Testis (tissue), 2 donors: Measurements from ENCODE around the gene PLXNB1.

Source experiments
- CTCF ChIP-seq, 3 experiments: fragments of 450-650 bp in 2 of 3; fragments of 200-600 bp in 1 of 3; sonication (generic) in 1 of 3; IDR thresholded peaks; one replicate each; pipeline ENCODE4 v1.5.1; 2016 to 2019; ENCODE audit warnings: antibody characterized with exemption in 3 of 3, mild to moderate bottlenecking in 2 of 3, moderate library complexity in 1 of 3
- POLR2A ChIP-seq: fragments of 450-650 bp; IDR thresholded peaks from one replicate; pipeline ENCODE4 v1.6.1; 2017; ENCODE audit warnings: antibody characterized with exemption, mild to moderate bottlenecking, moderate library complexity

- TF ChIP-seq CTCF (IDR thresholded peaks at IDR 0.05) (no peak), POLR2A (no peak)
These were observed 9.3 kb downstream of the PLXNB1 start for GRCh38 chr3:48420561-48420960.
